Stimulated activated CD8-positive, alpha-beta memory T cell treated with anti-CD3 and anti-CD28 coated beads, Interleukin-7, amount 100 ng/mL, for 4 hours (primary cell): ENCODE results near the gene IFNA14.
"Not testable (repeated sequence)": the region's sequence is repeated elsewhere in the genome, so short reads cannot be mapped to it uniquely, and the experiment has no call there.

Source experiments
- DNase-seq, 2 donors: peaks; one replicate each; pipeline ENCODE4 v3.0.0-alpha.2; 2020; ENCODE audit warnings: low read depth in 2 of 2

Gene IFNA14

GRCh38 chr9:21239911-21240310, at the start of gene IFNA14:
Gene IFNA14, minus strand, starts transcription at chr9:21240005. Its CDS starts 70 bp downstream, at chr9:21239935.
- DNase-seq, result no peak

GRCh38 chr9:21287280-21287679, 47.5 kb upstream of the IFNA14 start:
- DNase-seq, result no peak

DNA sequence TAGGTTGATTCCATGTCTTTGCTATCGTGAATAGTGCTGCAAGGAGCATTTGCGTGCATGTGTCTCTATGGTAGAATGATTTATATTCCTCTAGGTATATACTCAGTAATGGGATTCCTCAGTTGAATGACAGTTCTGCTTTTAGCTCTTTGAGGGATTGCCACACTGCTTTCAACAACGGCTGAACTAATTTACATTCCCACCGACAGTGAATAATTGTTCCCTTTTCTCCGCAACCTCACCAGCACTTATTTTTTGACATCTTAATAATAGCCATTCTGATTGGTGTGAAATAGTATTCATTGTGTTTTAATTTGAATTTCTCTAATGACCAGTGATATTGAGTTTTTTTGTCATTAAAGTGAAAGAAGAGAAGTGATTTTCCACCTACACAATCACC, 46.9 kb upstream of the IFNA14 start:
- no peak for DNase-seq

- DNase-seq, result no peak
These were observed 46.3 kb upstream of the IFNA14 start for GRCh38 chr9:21286099-21286498.

- no peak for DNase-seq
These were observed 41.5 kb upstream of the IFNA14 start for GRCh38 chr9:21281275-21281674.

DNA sequence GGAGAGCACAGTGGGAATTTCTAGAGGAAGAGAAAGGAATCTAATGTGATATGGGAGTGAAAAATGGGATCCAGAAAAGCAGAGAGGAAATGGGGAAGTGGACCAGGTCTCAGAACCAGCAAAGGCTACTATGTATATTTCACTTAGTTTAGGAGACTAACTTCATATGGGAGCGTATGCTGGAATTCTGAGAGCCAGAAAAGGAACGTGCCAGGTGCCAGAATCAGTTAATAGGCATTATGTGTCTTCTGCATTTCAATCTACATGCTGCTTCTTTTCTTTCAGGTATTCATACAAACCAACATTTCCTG, 28.5 kb upstream of the IFNA14 start:
- no peak for DNase-seq

DNA sequence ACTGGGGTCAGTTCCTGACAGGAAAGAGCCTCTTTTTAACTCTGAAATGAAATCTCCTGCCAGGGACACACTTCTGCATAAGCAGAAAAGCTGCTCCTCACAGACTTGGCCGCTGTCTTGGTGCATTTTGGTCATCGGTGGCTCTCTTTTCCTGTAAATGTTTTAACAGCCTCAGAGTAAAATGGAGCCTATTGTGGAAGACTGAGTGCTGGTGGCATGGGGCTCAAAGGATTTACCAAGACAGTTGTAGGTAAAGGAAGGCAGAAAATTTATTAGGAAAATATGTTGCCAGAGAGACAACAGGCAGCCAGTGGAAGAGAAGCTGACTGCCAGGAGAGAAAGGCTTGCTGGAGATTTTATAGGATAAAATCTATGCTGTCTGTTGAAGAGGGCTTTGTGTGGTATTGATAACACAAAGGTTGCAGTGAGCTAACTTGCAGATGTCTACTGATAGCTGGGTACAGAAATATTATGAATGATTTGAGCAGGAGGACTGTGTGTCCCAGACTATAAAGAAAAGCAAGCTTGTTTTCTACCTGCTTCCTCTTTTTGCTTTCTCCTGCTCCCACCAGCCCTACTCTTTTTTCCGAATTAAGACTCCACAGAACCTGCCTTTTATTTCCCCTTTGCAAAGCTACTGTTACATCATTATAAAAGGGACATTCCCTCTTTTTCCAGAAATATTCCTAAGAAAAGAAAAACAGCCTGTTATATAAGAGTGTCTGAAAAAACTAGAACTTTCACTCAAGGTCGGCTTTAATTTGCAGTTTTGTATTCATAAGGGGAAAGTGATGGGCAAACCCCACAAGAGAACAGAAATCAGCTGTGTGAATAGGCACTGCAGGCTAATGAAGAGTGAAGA, 27.9 kb upstream of the IFNA14 start:
- DNase-seq, result no peak

DNA sequence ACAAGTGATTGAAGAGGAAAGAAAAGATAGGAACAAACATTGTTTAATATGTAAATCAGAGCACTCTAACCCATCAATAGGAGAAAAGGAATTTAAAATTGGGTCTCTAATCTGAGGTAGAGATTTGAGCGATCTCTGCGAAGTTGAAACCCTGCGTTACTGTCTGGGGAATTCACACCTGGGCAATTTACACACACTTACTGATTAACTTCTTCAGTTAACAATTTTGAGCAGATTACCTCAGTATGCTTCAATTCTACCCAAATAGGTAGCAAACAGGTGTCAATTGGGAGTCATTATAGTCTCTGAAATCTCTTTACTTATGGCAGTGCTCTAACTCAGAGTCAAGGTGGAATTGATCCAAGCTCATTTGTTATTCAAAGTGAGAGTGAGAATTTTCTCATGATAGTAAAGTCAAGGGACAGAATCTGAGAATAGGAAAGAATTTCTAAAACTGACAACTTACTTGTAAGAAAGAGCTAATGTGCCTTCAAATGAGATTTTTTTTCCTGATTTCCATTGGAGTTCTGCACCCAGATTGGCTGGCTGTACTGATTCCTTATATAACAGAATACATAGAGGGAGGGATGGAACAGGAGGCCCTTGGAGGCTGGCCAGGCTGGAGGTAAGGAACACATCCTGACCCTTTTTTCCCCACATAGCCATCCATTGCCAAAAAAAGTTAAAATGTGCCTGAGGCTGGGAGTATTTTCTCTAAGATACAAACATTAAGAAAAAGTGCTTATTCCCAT, 27.1 kb upstream of the IFNA14 start:
- no peak for DNase-seq

GRCh38 chr9:21265421-21266189, 25.8 kb upstream of the IFNA14 start:
- no peak for DNase-seq

DNA sequence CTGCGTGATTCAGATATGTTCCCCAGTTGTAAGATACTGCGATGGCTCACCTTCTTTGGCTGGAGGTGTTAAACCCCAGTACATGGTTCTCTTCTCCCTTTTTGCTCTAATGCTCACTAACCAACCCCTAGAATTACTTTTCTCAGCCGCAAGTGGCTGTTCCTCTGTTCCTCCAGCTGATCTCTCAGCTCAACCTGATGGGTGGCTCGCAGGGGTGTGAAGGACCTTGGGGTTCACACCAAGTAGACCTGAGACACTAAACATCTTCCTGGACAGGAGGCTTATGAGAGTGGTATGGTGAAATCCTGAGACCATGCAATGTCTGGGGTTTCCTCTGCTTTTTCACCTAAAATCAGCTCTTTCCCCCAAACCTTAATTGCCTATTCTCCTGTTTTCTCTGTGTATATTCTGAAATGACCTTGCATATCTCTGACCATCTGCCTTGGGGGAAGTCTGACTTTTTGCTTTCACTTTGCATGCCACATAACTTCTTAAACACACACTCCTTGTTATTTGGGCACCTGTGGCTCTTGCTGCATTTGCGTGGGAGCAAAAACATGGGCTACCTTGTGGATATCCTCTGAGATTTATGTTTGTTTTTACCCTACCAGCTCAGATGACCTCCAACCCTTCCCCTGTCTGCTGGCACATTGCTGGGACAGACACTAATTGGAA, 15.9 kb upstream of the IFNA14 start:
- no peak for DNase-seq

GRCh38 chr9:21252721-21253547, 13.1 kb upstream of the IFNA14 start:
- no peak for DNase-seq

DNA sequence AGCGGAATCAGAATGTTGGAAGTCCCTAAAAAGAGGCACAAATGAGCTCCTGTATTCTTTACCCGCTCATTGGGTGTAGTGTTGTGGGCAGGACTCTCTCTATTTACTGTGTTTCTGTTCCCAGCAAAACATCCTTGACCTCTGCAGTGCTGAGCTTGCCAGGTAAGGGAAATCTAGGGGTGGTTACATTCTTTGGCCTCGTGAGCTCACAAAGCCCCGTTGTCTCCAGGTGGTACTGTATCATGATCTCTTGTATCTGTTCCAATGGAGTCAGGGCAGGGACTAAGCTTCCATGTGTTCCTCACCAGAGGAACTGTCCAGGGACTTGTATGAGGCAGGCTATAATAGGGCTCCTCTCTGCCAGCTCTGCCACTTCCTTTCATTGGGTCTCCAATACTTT, 11.8 kb upstream of the IFNA14 start:
- no peak for DNase-seq

GRCh38 chr9:21251190-21251589, 11.4 kb upstream of the IFNA14 start:
- DNase-seq, result no peak

GRCh38 chr9:21244836-21245235, 5.0 kb upstream of the IFNA14 start:
- DNase-seq, result no peak

DNA sequence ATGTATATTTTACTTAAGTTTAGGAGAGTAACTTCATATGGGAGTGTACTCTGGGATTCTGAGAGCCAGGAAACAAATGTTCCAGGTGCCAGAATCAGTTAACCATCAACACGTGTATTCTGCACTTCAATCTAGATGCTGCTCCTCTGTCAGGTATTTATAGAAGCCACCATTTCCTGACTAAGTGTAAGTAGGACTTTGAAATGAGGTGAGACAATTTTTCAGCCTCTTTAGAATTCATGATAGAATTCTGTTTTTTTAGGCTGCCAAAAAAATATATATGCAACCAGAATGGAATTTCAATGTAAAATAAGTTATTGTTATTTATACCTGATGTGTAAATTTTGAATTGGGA, 3.5 kb downstream of the IFNA14 start:
- not testable (repeated sequence) for DNase-seq

DNA sequence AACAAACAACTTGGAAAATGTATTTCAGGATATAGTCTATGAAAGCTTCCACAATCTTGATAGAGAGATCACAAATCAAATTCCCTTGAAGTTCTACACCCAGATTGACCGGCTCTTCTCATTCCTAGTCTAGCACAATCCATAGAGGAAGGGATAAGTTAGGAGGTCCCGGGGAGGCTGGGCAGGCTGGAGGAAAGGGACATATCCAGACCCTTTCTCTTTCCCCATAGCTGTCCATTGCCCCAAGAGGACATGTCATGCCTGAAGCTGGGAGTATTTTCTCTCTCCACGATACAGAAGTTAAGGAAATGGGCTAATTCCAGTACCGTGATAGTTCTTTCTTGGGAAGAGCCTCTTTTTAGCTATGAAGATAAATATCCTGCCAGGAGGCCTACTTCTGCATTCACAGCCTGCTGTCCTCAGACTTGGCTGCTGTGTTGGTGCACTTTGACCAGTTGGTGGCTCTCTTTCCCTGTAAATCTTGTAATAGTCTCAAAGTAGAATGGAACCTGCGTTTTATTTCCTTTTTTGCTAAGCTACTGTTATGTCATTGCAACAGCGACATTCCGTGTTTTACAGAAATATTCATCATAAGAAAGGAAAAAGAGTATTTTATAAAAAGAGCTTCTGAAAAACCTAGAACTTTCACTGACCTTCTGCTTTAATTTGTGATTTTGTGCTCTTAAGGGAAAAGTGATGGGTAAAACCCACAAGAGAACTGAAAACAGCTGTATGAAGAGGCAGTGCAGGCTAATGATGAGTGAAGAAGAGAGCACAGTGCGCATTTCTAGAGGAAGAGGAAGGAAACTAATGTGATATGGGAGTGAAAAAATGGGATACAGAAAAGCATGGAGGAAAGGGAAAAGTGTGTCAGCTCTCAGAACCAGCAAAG, 4.1 kb downstream of the IFNA14 start:
- DNase-seq, result not testable (repeated sequence)

DNA sequence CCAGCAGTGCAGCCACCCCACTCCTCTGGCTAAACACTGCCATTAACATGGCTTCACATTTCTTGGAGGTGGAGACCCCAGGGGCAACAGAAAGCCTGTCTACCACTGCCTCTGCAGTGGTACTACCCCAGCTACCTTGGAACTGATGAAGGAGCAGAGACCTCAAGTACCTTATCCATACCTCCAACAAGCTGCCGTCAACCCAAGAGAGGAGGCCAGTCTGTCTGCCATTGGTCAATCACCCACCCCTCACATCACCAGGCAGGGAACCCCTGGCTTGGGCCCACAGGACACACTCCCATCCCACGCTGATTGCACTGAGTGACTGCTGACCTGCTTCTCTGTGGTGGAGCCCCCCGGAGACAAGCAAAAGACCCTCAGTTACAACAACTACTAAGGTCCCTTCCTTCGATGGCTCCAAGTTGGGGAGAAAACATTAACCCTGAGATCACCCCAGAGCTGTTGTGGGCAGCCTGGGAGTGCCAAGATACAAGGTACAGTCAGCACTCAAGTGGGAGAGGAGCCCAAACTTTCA, 5.6 kb downstream of the IFNA14 start:
- no peak for DNase-seq

- DNase-seq, result no peak
These were observed 6.5 kb downstream of the IFNA14 start for GRCh38 chr9:21233258-21233657.

GRCh38 chr9:21228122-21228521, 11.7 kb downstream of the IFNA14 start, which contains the start of gene IFNA17:
Gene IFNA17, minus strand, starts transcription at chr9:21228222. Its CDS starts 49 bp downstream, at chr9:21228173.
- DNase-seq, result no peak

DNA sequence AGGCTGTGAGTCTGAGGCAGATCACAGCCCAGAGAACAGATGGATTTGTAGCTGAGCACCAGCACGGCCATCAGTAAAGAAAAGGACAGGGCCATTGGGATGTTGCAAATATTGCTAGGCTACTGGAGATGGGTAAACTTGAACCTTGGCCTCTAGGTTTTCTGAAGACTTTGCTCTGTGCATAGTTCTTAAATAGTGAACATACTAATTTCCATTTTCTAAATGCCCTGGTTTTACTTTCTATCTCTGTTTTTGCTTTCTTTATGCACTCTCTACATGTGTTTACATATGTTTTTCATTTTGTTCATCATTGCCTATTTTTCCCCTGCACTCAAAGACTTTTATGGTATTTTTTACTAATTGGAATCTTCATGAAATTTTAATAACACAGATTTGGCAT, 22.6 kb downstream of the IFNA14 start, which contains the start of gene IFNA16:
IFNA16 (minus strand) TSS at position 101 of the 400 bp plus-strand sequence; CDS start at position 95, 6 bp downstream.
- not testable (repeated sequence) for DNase-seq
